HG03571 (cell line): ENCODE results near the gene CDH23.

Experiments used
- ATAC-seq: cut with Tn5 transposase; IDR thresholded peaks from one replicate; pipeline ENCODE4 v1.9.1; 2021; ENCODE audit not compliant: unreplicated experiment

CDH23 gene

GRCh38 chr10:71554671-71555070 is 158.0 kb downstream of the CDH23 start:
- no peak for ATAC-seq

DNA sequence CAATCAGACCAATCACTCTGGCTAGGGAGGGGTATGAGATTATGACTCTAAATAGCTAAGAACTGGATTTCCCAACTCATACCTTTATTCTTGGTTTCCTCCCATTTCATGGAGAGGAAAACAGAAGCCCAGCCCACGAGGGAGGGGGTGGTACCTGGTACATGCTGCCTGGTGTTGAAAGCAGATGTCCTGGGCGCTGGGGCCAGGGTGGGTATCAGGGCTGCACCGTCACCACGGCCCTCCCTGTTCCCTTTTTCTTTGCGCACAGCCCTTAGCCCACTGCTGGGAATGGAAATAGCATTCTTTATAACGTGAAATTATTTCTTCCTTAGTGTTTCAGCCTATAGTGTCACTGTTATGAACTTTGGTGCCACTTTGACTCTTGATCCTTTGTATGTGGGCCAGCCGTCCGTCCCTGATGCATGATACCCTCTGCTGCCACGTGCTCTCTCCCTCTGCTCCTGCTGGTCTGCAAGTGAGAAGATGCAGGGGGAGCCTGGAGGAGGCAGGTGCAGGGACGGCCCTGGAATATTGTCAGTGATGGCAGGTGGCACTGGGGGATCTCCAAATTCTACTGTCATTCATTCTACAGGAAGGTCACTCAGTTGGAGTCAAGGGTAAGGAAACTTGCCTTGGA is 158.5 kb downstream of the CDH23 start:
- ATAC-seq = no peak

- no peak for ATAC-seq
Measured at GRCh38 chr10:71555724-71556119, 159.0 kb downstream of the CDH23 start.

DNA sequence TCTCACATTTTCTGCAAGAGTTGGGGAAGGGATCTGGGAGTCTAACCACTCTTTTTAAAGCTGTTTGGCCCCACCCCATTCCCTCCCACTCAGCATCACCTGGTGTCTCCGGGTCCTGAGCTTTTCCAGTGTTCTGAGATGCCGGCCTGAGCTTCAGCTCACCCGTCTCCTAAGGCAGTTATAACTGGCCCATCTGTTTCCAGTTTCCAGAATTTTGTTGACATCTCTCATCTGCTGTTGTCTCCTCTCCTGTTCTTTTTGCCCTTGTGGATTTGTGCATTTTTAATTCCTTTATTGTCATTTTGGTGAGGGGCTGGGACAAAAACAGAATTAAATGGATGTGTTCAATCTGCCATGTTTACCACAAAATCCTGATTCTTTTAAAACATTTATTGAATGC is 162.3 kb downstream of the CDH23 start:
- no peak for ATAC-seq

- ATAC-seq = no peak
Measured at GRCh38 chr10:71561003-71561574, 164.4 kb downstream of the CDH23 start.

GRCh38 chr10:71562181-71562580 is 165.5 kb downstream of the CDH23 start:
- ATAC-seq = no peak

DNA sequence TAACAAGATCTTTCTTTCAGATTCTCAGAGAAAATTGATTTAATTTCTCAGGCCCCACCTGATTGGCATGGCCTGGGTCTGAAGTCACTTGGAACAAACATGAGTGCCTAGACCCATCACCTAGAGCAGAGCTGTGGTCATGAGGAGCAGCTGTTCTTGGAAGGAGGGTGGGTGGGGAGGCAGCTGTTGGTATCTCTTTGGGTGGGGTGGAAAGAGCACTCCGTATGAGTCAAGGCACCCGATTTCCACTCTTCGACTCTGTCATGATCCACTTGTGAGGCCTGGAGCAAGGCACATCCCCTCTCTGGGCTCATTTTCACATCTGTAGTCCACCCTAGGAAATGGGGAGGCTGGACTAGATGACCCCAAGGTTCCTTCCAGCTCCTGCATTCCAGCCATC is 166.2 kb downstream of the CDH23 start:
- ATAC-seq = no peak

DNA sequence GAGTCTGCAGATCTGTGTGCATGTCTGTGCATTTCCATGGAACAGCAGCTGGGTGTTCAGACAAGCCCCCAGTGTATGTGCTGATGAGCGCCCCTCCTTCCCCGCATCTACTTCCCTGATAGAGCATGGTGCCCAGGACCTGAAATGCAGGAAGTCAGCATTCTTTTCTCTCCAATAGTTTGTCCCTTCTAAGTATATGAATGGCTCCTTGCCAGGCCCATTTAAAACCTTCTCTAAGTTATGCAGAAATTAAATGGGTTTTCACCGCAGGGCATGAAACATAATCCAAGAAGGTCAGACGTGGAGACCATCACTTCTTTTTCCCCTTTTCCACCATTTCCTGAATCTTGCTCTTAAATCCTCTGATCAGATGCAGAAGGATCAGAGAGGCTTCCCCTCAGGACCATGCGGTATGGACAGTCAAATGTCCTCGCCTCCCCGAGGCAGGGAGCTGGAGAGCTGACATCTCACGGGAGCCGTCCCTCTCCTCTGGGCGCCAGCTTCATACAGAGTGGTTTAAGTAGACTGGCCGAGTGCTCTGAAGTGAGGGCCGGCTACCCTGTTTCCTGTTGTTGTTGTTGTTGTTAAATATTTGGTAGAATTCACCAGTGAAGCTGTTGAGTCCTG is 167.6 kb downstream of the CDH23 start:
- no peak for ATAC-seq

DNA sequence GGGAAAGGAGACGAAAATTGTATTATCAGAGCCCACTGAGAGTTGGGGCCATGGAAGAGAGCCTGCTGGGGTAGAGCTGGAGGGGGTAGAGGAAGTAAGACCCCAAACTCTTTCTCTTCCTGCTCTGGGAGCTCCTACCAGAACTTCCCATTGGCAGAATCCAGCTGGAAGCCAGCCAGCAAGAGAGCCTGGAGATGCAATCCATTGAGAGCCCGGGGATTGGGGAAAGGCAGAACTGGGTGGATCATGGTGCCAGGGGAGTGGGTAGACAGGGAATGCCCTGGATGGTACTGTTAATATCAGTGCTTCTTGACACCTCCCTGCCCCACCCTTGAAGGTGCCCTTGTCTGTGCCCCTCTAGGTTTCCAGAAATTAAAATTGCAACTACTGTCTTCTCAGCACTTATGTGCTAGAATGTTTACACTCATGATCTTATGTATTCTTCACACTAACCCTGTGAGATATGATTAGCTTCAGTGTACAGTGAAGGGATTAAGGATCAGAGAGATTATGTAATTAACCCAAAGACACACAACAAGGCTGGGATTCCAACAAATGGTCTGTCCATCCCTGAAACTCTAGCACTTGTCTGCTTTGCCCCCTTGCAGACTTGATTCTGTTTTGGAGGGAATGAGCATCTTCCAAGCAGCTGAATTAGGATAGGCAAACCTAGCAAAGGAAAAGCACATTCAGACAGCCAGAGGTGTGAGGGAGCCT is 168.7 kb downstream of the CDH23 start:
- ATAC-seq = no peak

- ATAC-seq = no peak
Measured at GRCh38 chr10:71567006-71567405, 170.3 kb downstream of the CDH23 start.

DNA sequence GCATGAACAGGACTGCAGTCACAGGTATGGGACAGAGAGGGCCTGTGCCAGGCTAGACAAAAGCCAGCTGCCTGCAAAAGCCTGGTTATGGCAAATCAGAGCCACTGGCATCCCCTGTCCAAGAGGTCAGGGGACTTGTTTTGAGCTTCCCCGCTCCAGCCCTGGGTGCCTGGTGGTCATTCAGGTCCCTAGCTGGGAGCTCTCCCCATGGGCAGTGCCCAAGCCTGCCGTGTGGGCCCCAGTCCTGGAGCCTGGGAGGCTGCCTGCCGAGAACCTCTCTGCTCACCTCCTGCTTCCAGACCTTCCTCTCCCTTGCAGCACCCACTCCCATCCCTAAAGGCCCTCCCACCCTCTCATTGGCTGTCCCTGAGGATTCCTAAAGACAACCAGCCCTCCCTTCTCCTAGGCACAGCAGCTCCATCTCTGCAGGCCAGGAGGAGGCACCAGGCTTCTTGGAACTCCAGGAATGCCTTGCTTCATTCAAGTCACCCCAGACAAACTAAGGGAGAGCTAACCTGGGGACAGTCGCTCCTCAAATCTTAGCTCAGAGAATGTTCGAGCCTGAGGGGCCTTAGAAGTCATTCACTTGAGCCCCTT is 172.3 kb downstream of the CDH23 start:
- ATAC-seq = no peak

- ATAC-seq = no peak
Measured at GRCh38 chr10:71569775-71570588, 173.3 kb downstream of the CDH23 start.

DNA sequence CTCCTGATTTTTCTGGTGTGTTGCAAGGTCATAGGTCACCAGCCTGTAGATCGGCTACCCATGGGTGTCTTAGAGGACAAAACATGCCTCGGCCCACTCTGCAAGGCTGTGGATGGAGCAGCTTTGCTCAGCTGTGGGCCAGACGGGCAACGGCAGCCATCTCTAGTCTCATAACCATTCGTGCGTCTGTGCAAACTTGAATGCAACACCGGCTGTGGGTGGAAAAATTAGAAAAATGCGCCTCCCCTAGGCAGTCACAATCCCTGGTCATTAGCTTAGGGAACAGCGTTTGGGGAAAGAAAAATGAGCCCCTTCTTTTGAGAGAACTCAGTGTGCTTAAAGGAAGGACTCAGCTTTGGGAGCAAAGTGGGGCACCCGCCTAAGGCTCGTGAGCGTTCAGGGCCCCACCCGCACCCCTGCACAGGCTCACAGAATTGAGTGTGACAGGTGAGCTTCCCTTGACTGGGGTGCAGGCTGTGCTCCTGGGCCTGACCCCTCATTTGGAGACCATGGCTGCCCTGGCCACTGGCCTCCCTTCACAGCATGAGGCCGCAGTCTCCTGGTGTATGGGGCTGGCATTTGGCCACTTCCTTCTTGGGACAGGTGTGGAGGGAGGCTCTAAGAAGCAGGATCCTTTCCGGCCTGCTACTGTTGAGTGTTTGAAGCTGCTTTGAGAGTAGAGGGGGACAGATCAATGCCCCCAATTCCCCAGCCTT is 174.9 kb downstream of the CDH23 start:
- no peak for ATAC-seq

- no peak for ATAC-seq
Measured at GRCh38 chr10:71572962-71573361, 176.2 kb downstream of the CDH23 start.

DNA sequence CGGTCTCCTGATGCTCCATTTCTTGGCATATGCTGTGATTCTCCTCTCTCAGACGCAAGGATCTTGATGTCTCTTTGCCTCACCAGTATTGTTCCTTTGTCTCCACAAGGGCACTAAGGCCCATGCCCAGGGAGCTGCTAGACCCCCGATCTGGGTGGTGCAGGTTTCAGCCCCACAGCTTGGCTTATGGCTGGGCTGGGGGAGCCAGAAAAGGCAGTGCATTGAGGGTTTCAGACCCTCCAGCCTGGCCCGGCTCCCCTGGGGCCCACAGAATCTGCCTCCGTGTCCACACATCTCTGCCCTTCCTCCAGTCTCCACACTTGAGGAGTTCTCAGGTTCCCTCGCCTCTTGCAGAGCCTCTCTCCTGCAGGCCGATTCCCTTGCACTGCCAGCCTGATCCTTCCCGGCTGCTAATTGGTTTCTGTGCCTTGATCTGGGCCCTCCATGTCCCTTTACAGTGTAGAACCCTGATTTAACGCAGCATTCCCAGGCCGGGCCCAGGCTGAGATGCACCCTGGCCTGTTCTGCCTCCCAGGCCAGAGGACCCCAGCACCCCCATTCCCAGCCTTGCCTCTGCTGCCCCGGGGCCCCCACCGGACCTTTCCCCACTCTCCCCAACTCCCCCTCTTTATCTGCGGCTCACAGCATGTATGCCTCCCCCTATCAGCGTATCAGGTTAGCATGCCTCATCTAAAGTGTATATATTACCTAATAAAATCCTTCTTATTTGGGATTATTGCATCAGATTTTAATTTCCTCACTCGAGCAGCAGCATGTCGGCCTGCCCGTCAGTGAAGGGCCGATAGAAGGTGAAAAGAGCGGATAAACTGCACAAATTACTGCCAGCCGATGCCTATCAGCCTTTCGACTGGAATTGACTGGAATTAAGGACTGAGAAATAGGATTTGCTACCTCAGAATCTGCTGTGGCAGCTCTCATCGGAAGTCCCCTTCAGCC is 177.1 kb downstream of the CDH23 start:
- no peak for ATAC-seq

DNA sequence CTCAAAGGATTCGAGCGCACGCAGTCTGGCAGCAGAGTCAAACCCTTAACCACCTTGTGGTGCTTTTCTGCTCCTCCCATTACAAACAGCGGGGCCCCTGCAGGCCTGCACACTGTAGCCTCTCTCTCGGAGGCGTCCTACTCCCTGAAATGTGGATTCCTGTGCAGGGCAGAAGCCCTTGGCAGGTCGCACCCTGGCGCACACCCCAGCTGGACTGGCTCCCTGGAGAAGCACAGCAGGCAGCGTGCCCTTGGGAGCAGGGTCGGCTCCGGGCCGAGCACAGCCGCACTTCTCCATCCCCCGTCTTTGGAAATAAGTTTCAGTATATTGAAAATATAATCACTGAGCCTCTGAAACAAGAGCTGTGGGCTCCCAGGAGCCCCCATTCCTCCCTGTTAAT is 178.7 kb downstream of the CDH23 start:
- no peak for ATAC-seq

GRCh38 chr10:71575934-71576801 is 179.4 kb downstream of the CDH23 start:
- no peak for ATAC-seq

DNA sequence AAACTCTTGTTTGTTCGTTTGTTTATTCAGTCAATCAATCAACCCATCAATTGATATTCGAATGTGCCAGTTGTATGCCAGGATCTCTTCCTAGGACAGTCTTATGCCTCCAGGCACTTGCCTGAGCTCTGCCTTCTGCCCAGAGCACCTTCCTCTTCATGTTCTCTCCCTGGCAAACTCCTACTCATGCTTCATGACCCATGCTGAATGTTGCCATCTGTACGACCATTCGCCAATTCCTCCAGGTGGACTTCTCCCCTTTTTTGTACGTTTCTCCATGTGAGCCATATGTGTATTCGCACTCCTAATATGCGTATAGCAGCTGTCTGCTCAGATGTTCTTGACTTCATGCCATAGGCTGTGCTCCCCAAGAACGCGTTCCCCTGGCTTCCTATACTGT is 180.1 kb downstream of the CDH23 start:
- no peak for ATAC-seq
